Astrocyte of the cerebellum (primary cell): ENCODE measurements around the gene DVL1.
A peak's percentile ranks its signal among the peaks of the same experiment; 100 is the strongest.

ENCODE experiments used
- DNase-seq: peaks from one replicate; pipeline ENCODE4 v3.0.0-alpha.2; 2011; ENCODE audit warnings: low read depth
- H3K4me3 ChIP-seq: 2 replicates; pipeline ENCODE4 v1.5.1; 2011; ENCODE audit warnings: mild to moderate bottlenecking, low read depth, low read length, moderate library complexity
- CTCF ChIP-seq: IDR thresholded peaks from 2 replicates; pipeline ENCODE4 v1.5.1; 2012; ENCODE audit warnings: low read length, low read depth, moderate library complexity, mild to moderate bottlenecking; ENCODE audit errors: missing control alignments
- in situ Hi-C: cut with HindIII; loops from 2 replicates; pipeline ENCODE4 v1.10.0; 2017; ENCODE audit warnings: low sequenced_read_pairs

The DVL1 gene

GRCh38 chr1:1349256-1350012 is at the start of gene DVL1:
Gene DVL1, minus strand, starts transcription at chr1:1349418. Its CDS starts 353 bp downstream, at chr1:1349065.
- in situ Hi-C loops = no loop called here
- peak; percentile 41 for TF ChIP-seq CTCF
- peak within 1 kb of the TSS; percentile 66 for H3K4me3 ChIP-seq
- DNase-seq = no peak

- DNase-seq = no peak
- TF ChIP-seq CTCF = no peak
- in situ Hi-C loops = no loop called here
- H3K4me3 ChIP-seq = peak overlapping the region; percentile 97
Measured at GRCh38 chr1:1398677-1399186, 49.5 kb upstream of the DVL1 start.

- peak overlapping the region; percentile 97 for H3K4me3 ChIP-seq
- in situ Hi-C loops = no loop called here
- DNase-seq = no peak
- TF ChIP-seq CTCF = no peak
Measured at GRCh38 chr1:1397839-1398523, 48.8 kb upstream of the DVL1 start.

- TF ChIP-seq CTCF = no peak
- in situ Hi-C loops = no loop called here
- DNase-seq = no peak
- no peak overlapping the region for H3K4me3 ChIP-seq
Measured at GRCh38 chr1:1395166-1395565, 45.9 kb upstream of the DVL1 start.

GRCh38 chr1:1394116-1394515 is 44.9 kb upstream of the DVL1 start:
- H3K4me3 ChIP-seq = no peak overlapping the region
- no peak for DNase-seq
- in situ Hi-C loops = no loop called here
- TF ChIP-seq CTCF = no peak

- TF ChIP-seq CTCF = no peak
- in situ Hi-C loops = no loop called here
- H3K4me3 ChIP-seq = no peak overlapping the region
- no peak for DNase-seq
Measured at GRCh38 chr1:1393428-1393827, 44.2 kb upstream of the DVL1 start.
